GM10266 (cell line): ENCODE data around the gene BACE1-AS.

Experiments
- DNase-seq: peaks from one replicate; pipeline ENCODE4 v3.0.0; 2012; ENCODE audit errors: extremely low spot score
- CTCF ChIP-seq: IDR thresholded peaks from 2 replicates; pipeline ENCODE4 v1.5.1; 2012; ENCODE audit warnings: mild to moderate bottlenecking, low read depth; ENCODE audit not compliant: control insufficient read depth, insufficient read depth; ENCODE audit errors: missing control alignments

The BACE1-AS gene

DNA sequence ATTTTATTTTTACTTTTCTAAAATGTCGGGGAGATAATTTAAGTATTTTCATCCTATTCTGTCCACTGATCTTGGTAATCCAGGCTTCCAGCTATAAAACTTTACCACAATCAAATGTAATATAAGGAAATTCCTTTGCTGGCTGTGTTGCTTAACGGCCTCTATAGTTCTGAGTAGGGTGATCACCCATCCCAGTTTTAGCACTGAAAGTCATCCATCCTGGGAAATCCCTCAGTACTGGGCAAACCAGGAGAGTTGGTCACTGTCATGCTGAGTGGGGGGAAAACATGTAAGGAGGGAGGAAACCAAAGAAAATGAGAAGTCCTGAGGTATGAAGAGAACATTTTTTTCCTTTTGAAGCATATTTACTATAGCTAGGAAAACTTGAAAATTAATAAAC lies 12.8 kb upstream of the BACE1-AS start:
- no peak for TF ChIP-seq CTCF
- DNase-seq: no peak

GRCh38 chr11:117279711-117280376 lies 11.3 kb upstream of the BACE1-AS start:
- DNase-seq: no peak
- TF ChIP-seq CTCF: no peak

DNA sequence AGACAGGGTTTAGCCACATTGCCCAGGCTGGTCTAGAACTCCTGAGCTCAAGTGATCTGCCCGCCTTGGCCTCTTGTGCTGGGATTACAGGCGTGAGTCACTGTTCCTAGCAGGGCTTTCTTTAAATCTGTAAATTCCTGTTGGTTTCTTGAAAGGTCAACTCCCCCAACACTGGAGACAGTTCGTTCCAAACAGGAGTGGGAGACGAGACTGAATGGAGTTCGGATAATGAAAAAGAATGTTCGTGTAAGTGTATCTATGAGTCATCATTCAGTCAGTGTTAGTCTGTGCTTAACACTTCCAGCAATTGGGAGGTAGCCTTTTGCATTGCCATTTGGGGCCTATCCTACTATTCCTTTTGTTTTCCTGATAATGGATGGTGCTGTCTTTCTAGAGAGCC lies 10.0 kb upstream of the BACE1-AS start:
- DNase-seq: no peak
- no peak for TF ChIP-seq CTCF

DNA sequence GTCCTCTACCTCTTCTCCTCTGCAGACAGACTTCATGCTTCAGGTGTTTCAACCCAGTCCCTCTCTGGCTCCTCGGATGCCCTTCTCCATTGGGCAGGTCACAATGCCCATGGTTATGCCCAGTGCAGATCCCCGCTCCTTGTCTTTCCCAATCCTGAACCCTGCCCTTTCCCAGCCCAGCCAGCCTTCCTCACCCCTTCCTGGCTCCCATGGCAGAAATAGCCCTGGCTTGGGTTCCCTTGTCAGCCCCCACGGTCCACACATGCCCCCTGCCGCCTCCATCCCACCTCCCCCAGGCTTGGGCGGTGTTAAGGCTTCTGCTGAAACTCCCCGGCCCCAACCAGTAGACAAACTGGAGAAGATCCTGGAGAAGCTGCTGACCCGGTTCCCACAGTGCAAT lies 9.3 kb upstream of the BACE1-AS start:
- no peak for DNase-seq
- no peak for TF ChIP-seq CTCF

DNA sequence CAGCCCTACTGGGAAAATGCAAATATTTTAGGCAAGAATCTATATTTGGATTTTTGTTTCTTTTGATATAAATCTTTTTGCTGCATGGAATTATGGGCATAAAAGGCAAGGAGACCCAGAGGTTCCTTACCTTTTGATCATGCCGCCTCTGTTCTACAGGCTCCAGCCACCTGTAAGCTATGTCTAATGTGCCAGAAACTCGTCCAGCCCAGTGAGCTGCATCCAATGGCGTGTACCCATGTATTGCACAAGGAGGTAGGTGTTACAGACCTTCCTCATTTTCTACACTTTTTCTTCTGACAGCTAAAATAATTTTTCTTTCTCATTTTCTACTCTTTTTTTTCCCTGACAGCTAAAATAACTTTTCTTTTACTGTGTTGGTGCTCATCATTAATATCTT lies 8.2 kb upstream of the BACE1-AS start:
- DNase-seq: no peak

GRCh38 chr11:117284053-117284452 lies 7.1 kb upstream of the BACE1-AS start:
- no peak for TF ChIP-seq CTCF
- no peak for DNase-seq

More for the DNA sequence above, 8.2 kb upstream of the BACE1-AS start:
- no peak for TF ChIP-seq CTCF

DNA sequence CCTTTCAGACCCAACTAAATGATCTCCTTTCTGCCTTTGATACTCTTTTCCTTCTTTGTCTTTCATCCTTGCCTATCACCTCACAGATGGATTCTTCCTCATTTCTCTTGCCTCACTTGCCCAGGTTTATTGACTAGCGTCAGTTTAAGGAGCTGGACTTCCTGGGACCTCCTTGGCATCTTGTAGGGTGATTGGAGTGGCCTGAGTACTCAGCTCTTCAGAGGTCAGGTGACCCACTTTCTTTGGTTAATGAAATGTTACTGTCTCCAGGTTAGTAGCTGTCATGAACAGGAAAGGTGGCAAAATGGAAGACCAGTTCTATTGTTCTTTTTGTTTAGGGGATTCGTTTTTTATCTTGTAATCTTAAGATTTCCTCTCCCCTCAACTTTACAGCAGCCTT lies 4.6 kb upstream of the BACE1-AS start:
- TF ChIP-seq CTCF: no peak
- no peak for DNase-seq
